Keratinocyte (primary cell): ENCODE data around the gene SAMM50. TPM values are rescaled to one million over a fixed set of nuclear protein-coding genes. Genes with fewer than 3 reads are reported as not detected.

Experiments
- DNase-seq: peaks from one replicate; pipeline ENCODE4 v3.0.0-alpha.2; 2011; ENCODE audit warnings: low read depth, missing footprints, low spot score
- FAIRE-seq: peaks from 2 replicates; lab custom pipeline; 2011; peaks lifted over from hg19 to GRCh38; lab: Jason Lieb, UNC
- H2AFZ ChIP-seq: 2 replicates; pipeline ENCODE4 v1.6.0; 2012; ENCODE audit warnings: low read length, control low read depth, inconsistent platforms; ENCODE audit not compliant: control insufficient read depth
- H3K27ac ChIP-seq: 2 replicates; pipeline ENCODE4 v1.5.1; 2011; ENCODE audit warnings: low read length; ENCODE audit not compliant: control insufficient read depth, insufficient read depth
- H3K27me3 ChIP-seq: 3 replicates; pipeline ENCODE4 v1.6.0; 2011; ENCODE audit warnings: low read length; ENCODE audit not compliant: control insufficient read depth, insufficient read depth; ENCODE audit errors: extremely low read depth
- H3K36me3 ChIP-seq, 2 experiments: 2 replicates in 1 of 2; 3 replicates in 1 of 2; pipeline ENCODE4 v1.5.1; 2011; ENCODE audit warnings: low read length in 2 of 2, mild to moderate bottlenecking in 1 of 2; ENCODE audit not compliant: control insufficient read depth in 2 of 2, insufficient read depth in 2 of 2; ENCODE audit errors: extremely low read depth in 1 of 2
- H3K4me1 ChIP-seq: 3 replicates; pipeline ENCODE4 v1.5.1; 2011; ENCODE audit warnings: low read length; ENCODE audit not compliant: control insufficient read depth, insufficient read depth; ENCODE audit errors: extremely low read depth
- H3K4me2 ChIP-seq: 3 replicates; pipeline ENCODE4 v1.6.0; 2011; ENCODE audit warnings: low read depth, low read length; ENCODE audit not compliant: control insufficient read depth, insufficient read depth; ENCODE audit errors: extremely low read depth
- H3K4me3 ChIP-seq, 3 experiments: fragments of 200-600 bp in 1 of 3; sonication (generic) in 1 of 3; 2 replicates in 2 of 3; 3 replicates in 1 of 3; pipeline ENCODE4 v1.5.1; 2011 to 2016; ENCODE audit warnings: low read length in 3 of 3, mild to moderate bottlenecking in 3 of 3, control low read depth in 2 of 3, inconsistent platforms in 1 of 3, low read depth in 1 of 3, mixed read lengths in 1 of 3, mixed run types in 1 of 3, moderate library complexity in 1 of 3; ENCODE audit not compliant: control insufficient read depth in 2 of 3, insufficient read depth in 2 of 3; ENCODE audit errors: extremely low read depth in 1 of 3
- H3K79me2 ChIP-seq: 2 replicates; pipeline ENCODE4 v1.6.0; 2012; ENCODE audit warnings: low read length; ENCODE audit not compliant: control insufficient read depth, insufficient read depth
- H3K9ac ChIP-seq: 3 replicates; pipeline ENCODE4 v1.6.0; 2011; ENCODE audit warnings: low read length; ENCODE audit not compliant: control insufficient read depth, insufficient read depth; ENCODE audit errors: extremely low read depth
- H3K9me1 ChIP-seq: 3 replicates; pipeline ENCODE4 v1.6.0; 2011; ENCODE audit warnings: low read length; ENCODE audit not compliant: control insufficient read depth, insufficient read depth; ENCODE audit errors: extremely low read depth
- H3K9me3 ChIP-seq: 2 replicates; pipeline ENCODE4 v1.5.1; 2012; ENCODE audit warnings: low read depth, low read length; ENCODE audit not compliant: control insufficient read depth
- H4K20me1 ChIP-seq: 3 replicates; pipeline ENCODE4 v1.6.0; 2011; ENCODE audit warnings: low read length; ENCODE audit not compliant: control insufficient read depth, insufficient read depth; ENCODE audit errors: extremely low read depth
- CTCF ChIP-seq, 3 experiments: IDR thresholded peaks in 1 of 3; conservative IDR thresholded peaks in 1 of 3; optimal IDR thresholded peaks in 1 of 3; 2 replicates in 2 of 3; 3 replicates in 1 of 3; pipeline versions ENCODE3 to v1.5.1; 2011; ENCODE audit warnings: low read length in 3 of 3, mild to moderate bottlenecking in 3 of 3, moderate library complexity in 2 of 3, control low read depth in 1 of 3, inconsistent platforms in 1 of 3; ENCODE audit not compliant: insufficient read depth in 2 of 3; ENCODE audit errors: extremely low read depth in 1 of 3
- EZH2 ChIP-seq: IDR thresholded peaks from one replicate; pipeline ENCODE4 v1.6.1; 2012; ENCODE audit warnings: inconsistent platforms, mild to moderate bottlenecking, low read length, moderate library complexity
- dilution Hi-C: fragments of 300-500 bp; cut with MboI; formaldehyde crosslinking; loops from one replicate; pipeline ENCODE4 v1.7.0; 2020; ENCODE audit warnings: low sequenced_read_pairs; ENCODE audit not compliant: extremely low pct_ligation_motif_present
- polyA plus RNA-seq, 5 experiments: library from polyadenylated mRNA; depleted of rRNA in 3 of 5; stranded (reverse) in 3 of 5; stranded (forward) in 1 of 5; unstranded in 1 of 5; fragments of >200 nt; gene quantifications; 1 replicate in 1 of 5; 2 replicates in 3 of 5; 3 replicates in 1 of 5; pipeline versions ENCODE4 v1.2.1 to v1.2.3, GENCODE V29; 2011 to 2012; ENCODE audit warnings: missing spikeins in 2 of 5, low read depth in 1 of 5, low replicate concordance in 1 of 5

SAMM50 gene
- polyA plus RNA-seq, 1 donor (not counting 4 experiments of a cell fraction or from before 2014, with no cell fraction given): 54.6 TPM

DNA sequence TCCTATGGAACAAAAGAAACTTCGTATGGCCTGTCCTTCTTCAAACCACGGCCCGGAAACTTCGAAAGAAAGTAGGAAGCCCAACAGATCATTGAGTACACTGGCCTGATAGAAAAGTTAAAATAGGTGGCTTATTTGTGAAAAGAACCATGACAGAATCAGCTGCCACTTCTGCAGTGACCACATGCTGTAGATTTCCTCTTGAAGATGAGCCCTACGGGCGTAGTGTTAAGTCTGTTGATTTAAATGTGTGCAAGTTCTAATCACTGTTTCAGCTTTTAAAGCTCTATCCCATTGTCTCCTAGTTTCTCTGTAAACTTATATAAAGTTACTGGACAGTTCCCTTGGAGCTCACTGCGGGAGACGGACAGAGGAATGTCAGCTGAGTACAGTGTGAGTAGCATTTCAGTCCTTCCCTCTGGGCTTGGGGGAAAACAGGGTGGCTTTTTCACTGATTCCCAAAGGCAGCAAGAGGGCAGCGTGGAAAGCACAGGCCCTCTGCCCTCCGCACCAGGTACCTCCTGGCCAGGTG lies 17.8 kb downstream of the SAMM50 start:
- H3K36me3 ChIP-seq: peaks cover 26 to 37% of the 10 kb centered on the region in 2 experiments
- H3K4me1 ChIP-seq: no peaks in the 10 kb centered on the region
- DNase-seq (no peak), FAIRE-seq (no peak)
- no peak for TF ChIP-seq EZH2
- H3K4me2 ChIP-seq: no peak overlapping the region
- dilution Hi-C loops: no loop called here
- H3K27ac ChIP-seq: no peak overlapping the region
- no peak overlapping the region for H3K4me3 ChIP-seq
- H3K79me2 ChIP-seq: no peaks in the 10 kb centered on the region
- no peaks in the 10 kb centered on the region for H3K27me3 ChIP-seq
- no peak overlapping the region for H2AFZ ChIP-seq
- H4K20me1 ChIP-seq: no peaks in the 10 kb centered on the region
- no peak overlapping the region for H3K9ac ChIP-seq
- no peaks in the 10 kb centered on the region for H3K9me1 ChIP-seq
- H3K9me3 ChIP-seq: no peaks in the 10 kb centered on the region

DNA sequence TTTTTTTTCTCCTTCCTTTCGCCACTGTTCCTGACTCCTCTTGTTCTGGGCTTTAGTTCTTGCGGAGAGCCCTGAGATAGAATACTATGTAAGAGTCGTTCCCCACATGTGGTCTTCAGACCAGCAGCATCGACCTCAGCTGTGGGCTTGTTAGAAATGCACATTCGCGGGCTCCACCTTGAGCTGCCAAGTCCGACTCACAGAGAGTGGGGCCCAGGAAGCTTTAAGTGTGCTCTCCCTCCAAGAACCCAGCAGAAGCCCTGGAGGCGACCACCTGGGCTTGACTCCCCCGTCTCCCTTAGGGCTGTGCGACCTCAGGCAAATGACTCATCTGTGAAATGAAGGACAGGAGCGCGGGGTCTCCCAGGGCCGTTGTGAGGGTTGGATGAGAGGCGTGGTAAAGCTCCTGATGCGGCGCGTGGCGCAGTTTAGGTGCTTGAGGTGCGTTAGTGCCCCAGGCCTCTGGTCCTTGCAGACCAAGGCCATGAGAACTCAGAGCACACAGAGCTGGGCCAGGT lies 18.8 kb downstream of the SAMM50 start:
- dilution Hi-C loops: no loop called here
- TF ChIP-seq CTCF (optimal IDR thresholded peaks at IDR 0.05 in 1 of 3, IDR thresholded peaks at IDR 0.05 in 1 of 3, conservative IDR thresholded peaks at IDR 0.05 in 1 of 3; ENCODE audit: extremely low read depth in 1 of 3, insufficient read depth in 2 of 3, low read length in 3 of 3): no peak
- no peaks in the 10 kb centered on the region for H3K9me3 ChIP-seq
- FAIRE-seq: no peak
- H3K9me1 ChIP-seq: no peaks in the 10 kb centered on the region
- H3K27ac ChIP-seq: no peak overlapping the region
- no peaks in the 10 kb centered on the region for H3K79me2 ChIP-seq
- H2AFZ ChIP-seq: no peak overlapping the region
- peaks cover 31 to 39% of the 10 kb centered on the region in 2 experiments for H3K36me3 ChIP-seq
- DNase-seq: no peak
- no peak overlapping the region for H3K9ac ChIP-seq
- no peak overlapping the region for H3K4me2 ChIP-seq
- no peak overlapping the region for H3K4me3 ChIP-seq
- H3K4me1 ChIP-seq: no peaks in the 10 kb centered on the region
- no peaks in the 10 kb centered on the region for H4K20me1 ChIP-seq
- no peaks in the 10 kb centered on the region for H3K27me3 ChIP-seq

DNA sequence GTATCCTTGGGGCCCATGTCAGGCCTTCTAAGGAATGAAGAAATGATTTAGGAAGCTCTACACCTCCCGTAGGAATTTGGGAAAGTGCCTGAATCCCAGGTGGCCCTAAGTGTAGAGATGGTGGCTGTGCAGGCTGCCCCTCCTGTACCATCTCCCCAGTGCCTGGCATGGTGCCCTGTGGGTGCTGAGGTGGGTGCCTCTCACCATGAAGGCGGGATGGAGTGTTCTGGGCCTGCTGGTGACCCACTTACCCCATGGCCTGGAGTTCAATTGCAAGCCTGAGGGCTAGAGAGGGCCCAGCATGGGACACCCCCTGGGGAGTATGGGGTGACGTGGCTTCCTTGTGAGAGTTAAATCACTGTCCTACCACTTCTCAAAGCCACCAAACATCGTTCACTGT lies 19.8 kb downstream of the SAMM50 start:
- H3K27me3 ChIP-seq: no peaks in the 10 kb centered on the region
- dilution Hi-C loops: no loop called here
- TF ChIP-seq CTCF (optimal IDR thresholded peaks at IDR 0.05 in 1 of 3, IDR thresholded peaks at IDR 0.05 in 1 of 3, conservative IDR thresholded peaks at IDR 0.05 in 1 of 3; ENCODE audit: extremely low read depth in 1 of 3, insufficient read depth in 2 of 3, low read length in 3 of 3) (no peak), EZH2 (no peak)
- no peak overlapping the region for H3K4me2 ChIP-seq
- H3K9me3 ChIP-seq: no peaks in the 10 kb centered on the region
- H3K4me3 ChIP-seq: no peak overlapping the region
- H3K79me2 ChIP-seq: no peaks in the 10 kb centered on the region
- no peak overlapping the region for H3K9ac ChIP-seq
- H3K9me1 ChIP-seq: no peaks in the 10 kb centered on the region
- no peak overlapping the region for H3K27ac ChIP-seq
- H4K20me1 ChIP-seq: no peaks in the 10 kb centered on the region
- H3K36me3 ChIP-seq: peaks cover 36 to 40% of the 10 kb centered on the region in 2 experiments
- FAIRE-seq: no peak
- no peak overlapping the region for H2AFZ ChIP-seq
- H3K4me1 ChIP-seq: no peaks in the 10 kb centered on the region
- no peak for DNase-seq
